Endometrial microvascular endothelial cells (primary cell): ENCODE results near the gene CTNNBL1. TPM values are rescaled to one million over a fixed set of nuclear protein-coding genes. Genes with fewer than 3 reads are reported as not detected.
"Not testable (repeated sequence)": the region's sequence is repeated elsewhere in the genome, so short reads cannot be mapped to it uniquely, and the experiment has no call there.

Source experiments
- in situ Hi-C: cut with HindIII; loops from 2 replicates; pipeline ENCODE4 v1.10.0; 2017; ENCODE audit warnings: low sequenced_read_pairs, low pct_unique_long_range_greater_than_20kb; ENCODE audit errors: inconsistent ontology term
- total RNA-seq: library from RNA; depleted of rRNA; stranded (reverse); fragments of >200 nt; gene quantifications from one replicate; pipeline ENCODE4 v1.2.3, GENCODE V29; 2015; ENCODE audit errors: inconsistent ontology term

Gene CTNNBL1
- 45.2 TPM for total RNA-seq

GRCh38 chr20:37693635-37694626 lies at the start of gene CTNNBL1:
Gene CTNNBL1 (plus strand): TSS chr20:37694030. CDS start chr20:37694123, 93 bp downstream.
- in situ Hi-C loops, result no loop called here

- in situ Hi-C loops, result no loop called here
Measured at GRCh38 chr20:37644605-37645004, 49.2 kb upstream of the CTNNBL1 start.

- in situ Hi-C loops, result no loop called here
Measured at GRCh38 chr20:37647946-37648345, 45.9 kb upstream of the CTNNBL1 start.

- in situ Hi-C loops, result no loop called here
Measured at GRCh38 chr20:37649017-37649416, 44.8 kb upstream of the CTNNBL1 start.

- in situ Hi-C loops, result no loop called here
Measured at GRCh38 chr20:37649676-37650370, 44.0 kb upstream of the CTNNBL1 start.

- in situ Hi-C loops, result no loop called here
Measured at GRCh38 chr20:37650661-37651060, 43.2 kb upstream of the CTNNBL1 start.

- in situ Hi-C loops, result no loop called here
Measured at GRCh38 chr20:37651932-37652331, 41.9 kb upstream of the CTNNBL1 start.

- in situ Hi-C loops, result no loop called here
Measured at GRCh38 chr20:37656945-37657344, 36.9 kb upstream of the CTNNBL1 start.

GRCh38 chr20:37657924-37658804 lies 35.7 kb upstream of the CTNNBL1 start:
- in situ Hi-C loops, result no loop called here

- in situ Hi-C loops, result no loop called here
Measured at GRCh38 chr20:37661519-37661918, 32.3 kb upstream of the CTNNBL1 start.

- in situ Hi-C loops, result no loop called here
Measured at GRCh38 chr20:37662308-37662707, 31.5 kb upstream of the CTNNBL1 start.

GRCh38 chr20:37664595-37664994 lies 29.2 kb upstream of the CTNNBL1 start:
- in situ Hi-C loops, result not testable (repeated sequence)

GRCh38 chr20:37668166-37668565 lies 25.7 kb upstream of the CTNNBL1 start:
- in situ Hi-C loops, result no loop called here

GRCh38 chr20:37669062-37669772 lies 24.6 kb upstream of the CTNNBL1 start:
- in situ Hi-C loops, result no loop called here

- in situ Hi-C loops, result no loop called here
Measured at GRCh38 chr20:37669773-37670236, 24.0 kb upstream of the CTNNBL1 start.

- in situ Hi-C loops, result no loop called here
Measured at GRCh38 chr20:37670351-37670791, 23.5 kb upstream of the CTNNBL1 start.

- in situ Hi-C loops, result no loop called here
Measured at GRCh38 chr20:37672143-37672542, 21.7 kb upstream of the CTNNBL1 start.

- in situ Hi-C loops, result no loop called here
Measured at GRCh38 chr20:37673444-37673843, 20.4 kb upstream of the CTNNBL1 start.
